GM06990 (cell line): ENCODE results near the gene PAQR9.

Source experiments
- DNase-seq: peaks from one replicate; pipeline ENCODE4 v3.0.0-alpha.2; 2011; ENCODE audit not compliant: insufficient read length; ENCODE audit errors: extremely low read depth
- H3K27me3 ChIP-seq: replicated peaks from 2 replicates; pipeline ENCODE4 v1.6.0; 2011; ENCODE audit warnings: low read length; ENCODE audit not compliant: control insufficient read depth, insufficient read depth
- H3K36me3 ChIP-seq: 2 replicates; pipeline ENCODE4 v1.5.1; 2011; ENCODE audit warnings: low read length; ENCODE audit not compliant: control insufficient read depth, insufficient read depth
- H3K4me3 ChIP-seq: replicated peaks from 2 replicates; pipeline ENCODE4 v1.5.1; 2011; ENCODE audit warnings: low read depth, mild to moderate bottlenecking, control low read depth, low read length
- TF ChIP-seq, protein P1 (sequence below): IDR thresholded peaks from 2 replicates; pipeline ENCODE4 v1.5.1; 2011; ENCODE audit warnings: low read length, control low read depth, mild to moderate bottlenecking, inconsistent platforms; ENCODE audit not compliant: insufficient read depth, poor library complexity, severe bottlenecking

Gene PAQR9

DNA sequence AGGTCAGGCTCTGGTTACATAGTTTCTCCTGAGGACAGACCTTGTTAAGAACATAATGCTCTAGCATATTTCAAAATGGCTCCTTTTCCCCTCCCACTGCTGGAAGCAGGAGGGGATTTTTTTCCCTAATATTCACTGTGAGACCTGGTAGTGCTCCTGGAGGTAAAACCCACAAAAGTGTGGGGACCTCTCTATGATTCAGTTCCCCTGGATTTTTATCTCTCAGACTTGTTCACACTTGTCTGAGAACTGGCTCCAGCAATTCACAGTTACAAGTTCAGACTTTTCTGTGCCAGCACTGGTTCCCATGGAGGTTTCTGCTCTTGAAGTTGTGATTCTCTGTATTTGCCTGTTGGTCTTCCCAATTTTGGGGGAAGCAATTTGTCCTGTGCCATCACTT lies 38.3 kb downstream of the PAQR9 start:
- Histone ChIP-seq H3K36me3 (no peaks in the 10 kb centered on the region), H3K4me3 (no peak overlapping the region), H3K27me3 (no peaks in the 10 kb centered on the region)
- TF ChIP-seq, protein P1, sequence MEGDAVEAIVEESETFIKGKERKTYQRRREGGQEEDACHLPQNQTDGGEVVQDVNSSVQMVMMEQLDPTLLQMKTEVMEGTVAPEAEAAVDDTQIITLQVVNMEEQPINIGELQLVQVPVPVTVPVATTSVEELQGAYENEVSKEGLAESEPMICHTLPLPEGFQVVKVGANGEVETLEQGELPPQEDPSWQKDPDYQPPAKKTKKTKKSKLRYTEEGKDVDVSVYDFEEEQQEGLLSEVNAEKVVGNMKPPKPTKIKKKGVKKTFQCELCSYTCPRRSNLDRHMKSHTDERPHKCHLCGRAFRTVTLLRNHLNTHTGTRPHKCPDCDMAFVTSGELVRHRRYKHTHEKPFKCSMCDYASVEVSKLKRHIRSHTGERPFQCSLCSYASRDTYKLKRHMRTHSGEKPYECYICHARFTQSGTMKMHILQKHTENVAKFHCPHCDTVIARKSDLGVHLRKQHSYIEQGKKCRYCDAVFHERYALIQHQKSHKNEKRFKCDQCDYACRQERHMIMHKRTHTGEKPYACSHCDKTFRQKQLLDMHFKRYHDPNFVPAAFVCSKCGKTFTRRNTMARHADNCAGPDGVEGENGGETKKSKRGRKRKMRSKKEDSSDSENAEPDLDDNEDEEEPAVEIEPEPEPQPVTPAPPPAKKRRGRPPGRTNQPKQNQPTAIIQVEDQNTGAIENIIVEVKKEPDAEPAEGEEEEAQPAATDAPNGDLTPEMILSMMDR, result no peak
- DNase-seq, result no peak

DNA sequence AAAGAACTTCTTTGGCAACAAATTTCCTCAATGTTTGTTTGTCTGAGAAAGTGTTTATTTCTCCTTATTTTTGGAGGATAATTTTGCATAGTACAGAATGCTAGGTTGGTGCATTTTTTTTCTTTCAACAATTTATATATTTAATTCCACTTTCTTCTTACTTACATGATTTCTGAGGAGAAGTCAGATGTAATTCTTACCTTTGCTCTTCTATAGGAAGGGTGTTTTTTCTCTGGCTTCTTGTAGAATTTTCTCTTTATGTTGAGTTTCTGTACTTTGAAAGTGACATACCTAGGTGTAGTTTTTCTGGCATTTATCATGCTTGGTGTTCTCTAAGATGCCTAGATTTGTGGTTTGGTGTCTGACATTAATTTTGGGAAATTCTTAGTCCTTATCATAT lies 39.8 kb downstream of the PAQR9 start:
- TF ChIP-seq, protein P1, result no peak
- Histone ChIP-seq H3K36me3 (no peaks in the 10 kb centered on the region), H3K4me3 (no peak overlapping the region), H3K27me3 (no peaks in the 10 kb centered on the region)
- DNase-seq, result no peak

DNA sequence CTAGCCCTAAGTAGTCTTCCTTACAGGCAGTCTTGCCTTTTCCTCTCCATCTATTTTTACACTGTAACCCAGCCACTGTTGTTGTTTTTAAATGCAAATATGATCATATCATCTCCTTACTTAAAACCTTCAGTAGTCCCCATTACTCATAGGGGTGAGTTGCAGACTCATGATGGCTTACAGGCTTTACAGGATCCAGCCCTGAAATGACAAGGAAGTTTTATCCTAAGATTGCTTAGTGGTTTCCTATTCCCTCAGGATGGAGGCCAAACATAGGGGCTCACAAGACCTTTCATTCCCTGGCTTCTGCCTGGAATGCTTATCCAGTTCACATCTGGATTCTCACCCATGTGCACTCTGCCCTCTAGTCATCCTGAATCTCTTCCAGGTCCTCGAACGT lies 46.9 kb downstream of the PAQR9 start:
- DNase-seq, result no peak
- TF ChIP-seq, protein P1, result no peak
- Histone ChIP-seq H3K4me3 (no peak overlapping the region), H3K36me3 (no peaks in the 10 kb centered on the region), H3K27me3 (no peaks in the 10 kb centered on the region)

DNA sequence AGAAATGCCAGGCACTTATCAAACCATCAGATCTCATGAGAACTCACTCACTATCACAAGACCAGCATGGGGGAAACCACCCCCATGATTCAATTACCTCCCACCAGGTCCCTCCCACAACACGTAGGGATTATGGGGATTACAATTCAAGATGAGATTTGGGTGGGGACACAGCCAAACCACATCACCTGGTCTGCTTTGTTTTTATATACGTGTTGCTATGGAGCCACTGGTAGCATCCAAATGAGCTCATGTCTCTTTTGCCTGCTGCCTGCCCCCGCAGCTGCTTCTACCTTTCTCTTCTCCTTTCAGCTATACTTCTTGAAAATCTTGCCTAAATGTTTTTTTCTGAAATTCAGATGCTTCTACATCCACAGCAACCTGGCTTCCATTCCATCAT lies 47.8 kb downstream of the PAQR9 start:
- no peaks in the 10 kb centered on the region for H3K27me3 ChIP-seq
- no peak overlapping the region for H3K4me3 ChIP-seq
- TF ChIP-seq, protein P1, result no peak
- H3K36me3 ChIP-seq, result no peaks in the 10 kb centered on the region
- DNase-seq, result no peak

DNA sequence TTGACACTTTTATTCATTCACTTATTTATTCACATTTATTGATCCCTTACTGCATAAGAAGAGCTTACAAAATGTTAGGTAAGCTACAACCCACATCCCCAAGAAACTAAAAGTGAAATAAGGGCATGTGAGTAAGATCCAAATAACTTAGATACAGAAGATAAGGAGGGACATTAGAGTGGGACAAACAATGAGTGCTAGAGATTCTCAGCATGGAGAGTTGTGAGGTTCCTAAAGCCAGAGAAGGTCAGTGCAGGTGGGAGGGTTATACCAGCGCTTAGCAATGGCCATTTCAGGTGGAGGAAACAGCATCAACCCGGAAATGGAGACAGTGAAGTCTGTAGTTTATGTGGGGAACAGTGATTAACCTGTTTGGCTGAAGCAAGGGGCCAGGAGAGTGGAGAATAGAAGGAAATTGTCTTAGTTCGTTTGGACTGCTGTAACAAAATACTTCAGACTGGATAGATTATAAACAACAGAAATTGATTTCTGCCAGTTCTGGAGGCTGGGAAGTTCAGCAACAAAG lies 49.1 kb downstream of the PAQR9 start:
- DNase-seq, result no peak
- Histone ChIP-seq H3K27me3 (no peaks in the 10 kb centered on the region), H3K4me3 (no peak overlapping the region), H3K36me3 (no peaks in the 10 kb centered on the region)
- TF ChIP-seq, protein P1, result no peak

DNA sequence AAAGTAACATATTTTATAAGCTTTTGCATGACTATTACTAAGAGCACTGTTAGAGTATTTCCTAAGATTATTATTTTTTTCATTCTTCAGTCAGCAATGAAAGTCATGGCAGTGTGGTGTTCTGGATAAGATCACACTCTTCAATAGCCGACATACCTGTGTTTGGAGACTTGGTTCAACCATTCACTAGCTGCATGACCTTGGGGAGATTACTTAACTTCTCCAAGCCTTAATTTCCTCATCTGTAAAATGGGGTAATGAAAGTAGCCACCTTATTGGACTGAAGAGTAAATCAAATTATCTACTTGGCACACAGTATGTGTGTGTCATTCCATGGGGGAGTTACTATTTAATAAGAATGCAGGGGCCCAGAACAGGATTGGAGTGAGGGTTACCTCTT lies 50.0 kb downstream of the PAQR9 start:
- Histone ChIP-seq H3K27me3 (no peaks in the 10 kb centered on the region), H3K36me3 (no peaks in the 10 kb centered on the region), H3K4me3 (no peak overlapping the region)
- DNase-seq, result no peak
- TF ChIP-seq, protein P1, result no peak
